Endometrial microvascular endothelial cells (primary cell): ENCODE measurements around the gene ZGLP1. TPM values are rescaled to one million over a fixed set of nuclear protein-coding genes. Genes with fewer than 3 reads are reported as not detected.

Experiments used
- in situ Hi-C: cut with HindIII; loops from 2 replicates; pipeline ENCODE4 v1.10.0; 2017; ENCODE audit warnings: low sequenced_read_pairs, low pct_unique_long_range_greater_than_20kb; ENCODE audit errors: inconsistent ontology term
- total RNA-seq: library from RNA; depleted of rRNA; stranded (reverse); fragments of >200 nt; gene quantifications from one replicate; pipeline ENCODE4 v1.2.3, GENCODE V29; 2015; ENCODE audit errors: inconsistent ontology term

The ZGLP1 gene
- total RNA-seq, 1 donor from 2014 or later, result under 0.01 TPM

GRCh38 chr19:10299545-10300458 is 9.8 kb downstream of the ZGLP1 start:
- in situ Hi-C loops, result no loop called here

- in situ Hi-C loops, result no loop called here
Measured at GRCh38 chr19:10295847-10296591, 13.6 kb downstream of the ZGLP1 start.

DNA sequence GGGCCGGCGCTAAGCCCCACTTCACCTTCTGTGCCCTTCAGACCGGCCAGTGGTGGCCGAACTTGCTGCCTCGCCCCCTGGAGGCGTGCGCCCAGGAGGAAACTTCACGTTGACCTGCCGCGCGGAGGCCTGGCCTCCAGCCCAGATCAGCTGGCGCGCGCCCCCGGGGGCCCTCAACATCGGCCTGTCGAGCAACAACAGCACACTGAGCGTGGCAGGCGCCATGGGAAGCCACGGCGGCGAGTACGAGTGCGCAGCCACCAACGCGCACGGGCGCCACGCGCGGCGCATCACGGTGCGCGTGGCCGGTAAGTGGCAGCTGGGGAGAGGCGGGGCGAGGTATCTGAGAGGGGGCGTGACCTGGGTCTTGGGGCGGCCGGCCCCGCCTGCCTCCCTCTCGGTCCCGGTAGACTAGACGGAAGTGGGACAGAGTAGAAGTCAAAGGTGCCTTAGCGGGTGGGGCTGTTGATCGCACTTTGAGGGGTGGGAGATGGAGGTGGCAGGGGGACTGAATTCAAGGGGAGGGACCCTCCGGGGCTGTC is 14.2 kb downstream of the ZGLP1 start:
- in situ Hi-C loops, result no loop called here

DNA sequence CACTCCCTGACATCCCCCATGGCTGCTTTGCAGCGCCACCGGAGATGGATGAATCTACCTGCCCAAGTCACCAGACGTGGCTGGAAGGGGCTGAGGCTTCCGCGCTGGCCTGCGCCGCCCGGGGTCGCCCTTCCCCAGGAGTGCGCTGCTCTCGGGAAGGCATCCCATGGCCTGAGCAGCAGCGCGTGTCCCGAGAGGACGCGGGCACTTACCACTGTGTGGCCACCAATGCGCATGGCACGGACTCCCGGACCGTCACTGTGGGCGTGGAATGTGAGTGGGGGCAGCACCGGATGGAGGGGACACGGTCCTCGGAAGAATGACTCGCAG is 15.3 kb downstream of the ZGLP1 start:
- in situ Hi-C loops, result no loop called here

- in situ Hi-C loops, result no loop called here
Measured at GRCh38 chr19:10293637-10294367, 15.8 kb downstream of the ZGLP1 start.

- in situ Hi-C loops, result no loop called here
Measured at GRCh38 chr19:10292789-10293636, 16.6 kb downstream of the ZGLP1 start.

DNA sequence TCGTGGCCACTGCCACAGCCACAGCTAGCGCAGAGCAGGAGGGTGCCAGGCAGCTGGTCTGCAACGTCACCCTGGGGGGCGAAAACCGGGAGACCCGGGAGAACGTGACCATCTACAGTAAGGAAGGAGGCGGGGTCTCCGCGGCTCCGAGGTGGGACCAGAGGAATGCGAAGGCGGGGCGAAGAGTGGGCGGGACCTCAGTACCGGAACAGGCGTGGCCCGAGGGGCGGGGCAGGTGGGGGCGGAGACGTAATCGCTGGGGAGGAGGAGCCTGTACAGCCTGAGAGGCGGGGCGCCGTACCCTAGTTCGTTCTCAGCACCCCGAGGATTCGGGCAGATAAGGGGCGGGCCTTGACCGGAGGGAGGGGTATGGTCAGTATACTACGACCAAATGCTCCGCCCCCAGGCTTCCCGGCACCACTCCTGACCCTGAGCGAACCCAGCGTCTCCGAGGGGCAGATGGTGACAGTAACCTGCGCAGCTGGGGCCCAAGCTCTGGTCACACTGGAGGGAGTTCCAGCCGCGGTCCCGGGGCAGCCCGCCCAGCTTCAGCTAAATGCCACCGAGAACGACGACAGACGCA is 17.3 kb downstream of the ZGLP1 start:
- in situ Hi-C loops, result no loop called here

DNA sequence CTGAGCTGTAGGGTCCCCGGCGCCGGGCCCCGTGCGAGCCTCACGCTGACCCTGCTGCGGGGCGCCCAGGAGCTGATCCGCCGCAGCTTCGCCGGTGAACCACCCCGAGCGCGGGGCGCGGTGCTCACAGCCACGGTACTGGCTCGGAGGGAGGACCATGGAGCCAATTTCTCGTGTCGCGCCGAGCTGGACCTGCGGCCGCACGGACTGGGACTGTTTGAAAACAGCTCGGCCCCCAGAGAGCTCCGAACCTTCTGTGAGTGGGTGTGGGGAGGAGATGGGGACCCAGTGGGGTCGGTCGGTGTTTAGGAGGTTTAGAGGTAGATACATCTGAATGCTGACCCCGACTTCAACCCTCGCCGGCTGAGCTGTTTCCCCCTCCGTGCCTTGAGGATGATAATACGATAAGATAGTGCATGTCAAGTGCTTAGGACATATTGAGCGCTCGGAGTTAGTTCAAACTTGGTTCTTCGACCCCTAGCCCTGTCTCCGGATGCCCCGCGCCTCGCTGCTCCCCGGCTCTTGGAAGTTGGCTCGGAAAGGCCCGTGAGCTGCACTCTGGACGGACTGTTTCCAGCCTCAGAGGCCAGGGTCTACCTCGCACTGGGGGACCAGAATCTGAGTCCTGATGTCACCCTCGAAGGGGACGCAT is 17.9 kb downstream of the ZGLP1 start:
- in situ Hi-C loops, result no loop called here

DNA sequence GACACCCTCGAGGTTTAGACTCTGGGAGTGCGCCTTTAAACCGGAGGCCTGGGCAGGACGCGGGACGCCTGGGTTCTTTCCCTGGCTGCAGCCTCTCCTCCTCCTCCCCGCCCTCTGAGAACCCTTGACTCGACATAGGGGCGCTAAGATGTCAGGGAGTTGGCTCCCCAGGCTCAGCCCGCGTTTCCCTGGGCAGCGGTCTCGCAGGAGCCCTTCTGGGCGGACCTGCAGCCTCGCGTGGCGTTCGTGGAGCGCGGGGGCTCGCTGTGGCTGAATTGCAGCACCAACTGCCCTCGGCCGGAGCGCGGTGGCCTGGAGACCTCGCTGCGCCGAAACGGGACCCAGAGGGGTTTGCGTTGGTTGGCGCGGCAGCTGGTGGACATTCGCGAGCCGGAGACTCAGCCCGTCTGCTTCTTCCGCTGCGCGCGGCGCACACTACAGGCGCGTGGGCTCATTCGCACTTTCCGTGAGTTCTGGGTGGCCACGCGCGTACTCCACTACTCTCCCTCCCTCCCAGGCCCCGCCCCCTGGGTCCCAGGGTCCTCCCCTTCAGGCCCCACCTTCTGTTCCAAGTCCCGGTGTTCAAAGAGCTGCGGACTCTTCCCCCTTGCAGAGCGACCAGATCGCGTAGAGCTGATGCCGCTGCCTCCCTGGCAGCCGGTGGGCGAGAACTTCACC is 18.6 kb downstream of the ZGLP1 start:
- in situ Hi-C loops, result no loop called here

GRCh38 chr19:10290357-10290875 is 19.2 kb downstream of the ZGLP1 start:
- in situ Hi-C loops, result no loop called here

DNA sequence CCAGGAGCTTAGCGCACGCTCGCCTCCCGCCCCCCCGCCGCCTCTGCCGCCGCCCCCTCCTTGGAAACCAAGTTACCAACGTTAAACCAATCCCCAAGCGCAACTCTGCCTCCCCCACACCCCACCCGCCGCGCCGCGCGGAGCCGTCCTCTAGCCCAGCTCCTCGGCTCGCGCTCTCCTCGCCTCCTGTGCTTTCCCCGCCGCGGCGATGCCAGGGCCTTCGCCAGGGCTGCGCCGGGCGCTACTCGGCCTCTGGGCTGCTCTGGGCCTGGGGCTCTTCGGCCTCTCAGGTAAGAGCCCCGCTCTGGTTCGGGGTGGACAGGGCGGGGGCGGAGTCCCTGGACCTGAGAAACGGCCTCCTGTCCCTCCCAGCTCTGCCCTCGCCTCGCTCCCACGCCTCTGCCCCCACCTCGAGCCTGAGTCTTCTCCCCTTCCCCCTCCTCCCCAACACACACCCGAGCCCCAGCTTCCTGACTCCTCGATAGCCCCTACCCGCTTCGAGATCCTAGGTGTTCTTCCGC is 19.7 kb downstream of the ZGLP1 start, which contains the start of gene ICAM5:
TSS of gene ICAM5 (plus strand) at position 117 of the 521 bp plus-strand sequence. CDS start at position 209, 92 bp downstream.
- in situ Hi-C loops, result no loop called here

GRCh38 chr19:10289167-10289835 is 20.3 kb downstream of the ZGLP1 start:
- in situ Hi-C loops, result no loop called here

GRCh38 chr19:10288662-10289166 is 20.9 kb downstream of the ZGLP1 start:
- in situ Hi-C loops, result no loop called here

DNA sequence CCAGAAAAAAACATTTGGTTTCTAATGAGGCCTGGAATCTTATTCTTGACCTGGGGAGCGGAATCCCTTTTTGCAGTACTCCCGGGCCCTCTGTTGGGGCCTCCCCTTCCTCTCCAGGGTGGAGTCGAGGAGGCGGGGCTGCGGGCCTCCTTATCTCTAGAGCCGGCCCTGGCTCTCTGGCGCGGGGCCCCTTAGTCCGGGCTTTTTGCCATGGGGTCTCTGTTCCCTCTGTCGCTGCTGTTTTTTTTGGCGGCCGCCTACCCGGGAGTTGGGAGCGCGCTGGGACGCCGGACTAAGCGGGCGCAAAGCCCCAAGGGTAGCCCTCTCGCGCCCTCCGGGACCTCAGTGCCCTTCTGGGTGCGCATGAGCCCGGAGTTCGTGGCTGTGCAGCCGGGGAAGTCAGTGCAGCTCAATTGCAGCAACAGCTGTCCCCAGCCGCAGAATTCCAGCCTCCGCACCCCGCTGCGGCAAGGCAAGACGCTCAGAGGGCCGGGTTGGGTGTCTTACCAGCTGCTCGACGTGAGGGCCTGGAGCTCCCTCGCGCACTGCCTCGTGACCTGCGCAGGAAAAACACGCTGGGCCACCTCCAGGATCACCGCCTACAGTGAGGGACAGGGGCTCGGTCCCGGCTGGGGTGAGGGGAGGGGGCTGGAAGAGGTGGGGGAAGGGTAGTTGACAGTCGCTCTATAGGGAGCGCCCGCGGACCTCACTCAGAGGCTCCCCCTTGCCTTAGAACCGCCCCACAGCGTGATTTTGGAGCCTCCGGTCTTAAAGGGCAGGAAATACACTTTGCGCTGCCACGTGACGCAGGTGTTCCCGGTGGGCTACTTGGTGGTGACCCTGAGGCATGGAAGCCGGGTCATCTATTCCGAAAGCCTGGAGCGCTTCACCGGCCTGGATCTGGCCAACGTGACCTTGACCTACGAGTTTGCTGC is 22.5 kb downstream of the ZGLP1 start, which contains the start of gene ICAM4:
TSS of gene ICAM4 (plus strand) at position 153 of the 935 bp plus-strand sequence. CDS start at position 211, 58 bp downstream.
- in situ Hi-C loops, result no loop called here

GRCh38 chr19:10285393-10285792 is 24.2 kb downstream of the ZGLP1 start:
- in situ Hi-C loops, result no loop called here
